GM06990 (cell line): ENCODE measurements around the gene C3orf20.

ENCODE experiments used
- DNase-seq: peaks from one replicate; pipeline ENCODE4 v3.0.0-alpha.2; 2011; ENCODE audit not compliant: insufficient read length; ENCODE audit errors: extremely low read depth
- H3K27me3 ChIP-seq: replicated peaks from 2 replicates; pipeline ENCODE4 v1.6.0; 2011; ENCODE audit warnings: low read length; ENCODE audit not compliant: control insufficient read depth, insufficient read depth
- H3K36me3 ChIP-seq: 2 replicates; pipeline ENCODE4 v1.5.1; 2011; ENCODE audit warnings: low read length; ENCODE audit not compliant: control insufficient read depth, insufficient read depth
- H3K4me3 ChIP-seq: replicated peaks from 2 replicates; pipeline ENCODE4 v1.5.1; 2011; ENCODE audit warnings: low read depth, mild to moderate bottlenecking, control low read depth, low read length
- CTCF ChIP-seq: IDR thresholded peaks from 2 replicates; pipeline ENCODE4 v1.5.1; 2011; ENCODE audit warnings: low read length, control low read depth, mild to moderate bottlenecking, inconsistent platforms; ENCODE audit not compliant: insufficient read depth, poor library complexity, severe bottlenecking

Gene C3orf20

GRCh38 chr3:14716591-14716990 is 41.6 kb downstream of the C3orf20 start:
- Histone ChIP-seq H3K36me3 (no peaks in the 10 kb centered on the region), H3K27me3 (no peaks in the 10 kb centered on the region), H3K4me3 (no peak overlapping the region)
- TF ChIP-seq CTCF = no peak
- DNase-seq = no peak

GRCh38 chr3:14717307-14717706 is 42.4 kb downstream of the C3orf20 start:
- DNase-seq = no peak
- Histone ChIP-seq H3K27me3 (no peaks in the 10 kb centered on the region), H3K4me3 (no peak overlapping the region), H3K36me3 (no peaks in the 10 kb centered on the region)
- TF ChIP-seq CTCF = no peak

GRCh38 chr3:14718539-14718938 is 43.6 kb downstream of the C3orf20 start:
- Histone ChIP-seq H3K36me3 (no peaks in the 10 kb centered on the region), H3K27me3 (no peaks in the 10 kb centered on the region), H3K4me3 (no peak overlapping the region)
- no peak for TF ChIP-seq CTCF
- DNase-seq = peak; percentile 41

GRCh38 chr3:14719006-14719405 is 44.1 kb downstream of the C3orf20 start:
- H3K36me3 ChIP-seq = no peaks in the 10 kb centered on the region
- H3K4me3 ChIP-seq = no peak overlapping the region
- H3K27me3 ChIP-seq = no peaks in the 10 kb centered on the region
- no peak for TF ChIP-seq CTCF
- no peak for DNase-seq

- no peak for DNase-seq
- Histone ChIP-seq H3K36me3 (no peaks in the 10 kb centered on the region), H3K4me3 (no peak overlapping the region), H3K27me3 (no peaks in the 10 kb centered on the region)
- no peak for TF ChIP-seq CTCF
These were observed 46.4 kb downstream of the C3orf20 start for GRCh38 chr3:14721126-14721864.

- TF ChIP-seq CTCF = no peak
- H3K4me3 ChIP-seq = no peak overlapping the region
- H3K27me3 ChIP-seq = no peaks in the 10 kb centered on the region
- DNase-seq = no peak
- no peaks in the 10 kb centered on the region for H3K36me3 ChIP-seq
These were observed 50.1 kb downstream of the C3orf20 start for GRCh38 chr3:14725013-14725412.
